NCI-H146 (cell line): ENCODE data around the gene SEC61A1.
A peak's percentile ranks its signal among the peaks of the same experiment; 100 is the strongest.

Source experiments
- DNase-seq: peaks from one replicate; lab custom pipeline; 2025; lab: John Stamatoyannopoulos, UW

SEC61A1 gene

GRCh38 chr3:128077665-128078064 is 25.4 kb downstream of the SEC61A1 start:
- no peak for DNase-seq

- DNase-seq = no peak
Measured at GRCh38 chr3:128078322-128078721, 26.1 kb downstream of the SEC61A1 start.

- DNase-seq = no peak
Measured at GRCh38 chr3:128078875-128079274, 26.6 kb downstream of the SEC61A1 start.

- DNase-seq = no peak
Measured at GRCh38 chr3:128079823-128080222, 27.6 kb downstream of the SEC61A1 start.

GRCh38 chr3:128080323-128081080 is 28.3 kb downstream of the SEC61A1 start:
- DNase-seq = no peak

- no peak for DNase-seq
Measured at GRCh38 chr3:128081226-128081625, 29.0 kb downstream of the SEC61A1 start.

- no peak for DNase-seq
Measured at GRCh38 chr3:128081846-128082245, 29.6 kb downstream of the SEC61A1 start.

GRCh38 chr3:128082546-128082945 is 30.3 kb downstream of the SEC61A1 start:
- DNase-seq = no peak

GRCh38 chr3:128083396-128083795 is 31.2 kb downstream of the SEC61A1 start:
- no peak for DNase-seq

- no peak for DNase-seq
Measured at GRCh38 chr3:128083980-128084674, 31.9 kb downstream of the SEC61A1 start.

- DNase-seq = peak; percentile 35
Measured at GRCh38 chr3:128084675-128085021, 32.4 kb downstream of the SEC61A1 start.

- no peak for DNase-seq
Measured at GRCh38 chr3:128089135-128089534, 36.9 kb downstream of the SEC61A1 start.

GRCh38 chr3:128091586-128091985 is 39.3 kb downstream of the SEC61A1 start:
- DNase-seq = no peak

GRCh38 chr3:128094295-128095151 is 42.3 kb downstream of the SEC61A1 start:
- DNase-seq = no peak

- DNase-seq = peak; percentile 82
Measured at GRCh38 chr3:128095222-128095703, 43.0 kb downstream of the SEC61A1 start.

GRCh38 chr3:128098234-128098633 is 46.0 kb downstream of the SEC61A1 start:
- DNase-seq = no peak

GRCh38 chr3:128100161-128100560 is 47.9 kb downstream of the SEC61A1 start:
- DNase-seq = no peak

GRCh38 chr3:128100638-128101037 is 48.4 kb downstream of the SEC61A1 start:
- no peak for DNase-seq

- DNase-seq = no peak
Measured at GRCh38 chr3:128103136-128103676, 51.0 kb downstream of the SEC61A1 start.

GRCh38 chr3:128107834-128108233 is 55.6 kb downstream of the SEC61A1 start:
- no peak for DNase-seq

GRCh38 chr3:128111147-128111546 is 58.9 kb downstream of the SEC61A1 start:
- DNase-seq = no peak

GRCh38 chr3:128112357-128112968 is 60.2 kb downstream of the SEC61A1 start:
- no peak for DNase-seq
